Ishikawa (cell line): Measurements from ENCODE around the gene TTC34.

ENCODE experiments used
- EP300 ChIP-seq: IDR thresholded peaks from 2 replicates; pipeline ENCODE4 v1.6.1; 2012; ENCODE audit warnings: borderline replicate concordance
- TCF12 ChIP-seq: IDR thresholded peaks from 2 replicates; pipeline ENCODE4 v1.6.1; 2012; ENCODE audit warnings: low read depth
- TF ChIP-seq, protein P1 (sequence below): IDR thresholded peaks from 2 replicates; pipeline ENCODE4 v1.6.1; 2012

DNA sequence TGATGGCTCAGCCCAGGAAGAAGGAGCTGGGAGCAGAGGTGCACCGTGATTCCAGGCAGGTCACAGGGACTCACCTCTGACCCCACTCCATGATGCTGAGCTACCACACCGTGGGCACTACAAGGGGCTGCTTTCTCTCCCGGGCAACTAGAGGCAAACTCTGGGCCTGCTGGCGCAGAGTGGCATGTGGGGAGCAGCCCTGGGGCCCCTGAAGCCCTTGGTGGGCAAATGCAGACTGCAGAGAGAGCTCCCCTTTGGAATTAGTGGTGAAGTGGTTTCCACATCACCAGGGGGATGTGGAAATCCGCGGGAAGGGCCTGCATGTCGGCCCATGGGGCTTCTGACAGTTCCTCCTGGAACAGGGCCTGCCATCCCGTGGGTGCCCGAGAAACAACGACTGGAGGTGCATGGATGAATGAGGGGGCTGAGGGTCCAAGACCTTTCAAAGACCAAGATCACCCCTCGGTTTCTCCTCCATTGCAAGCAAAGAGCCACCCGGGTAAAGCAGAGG is 156.8 kb downstream of the TTC34 start:
- TF ChIP-seq EP300 (no peak), TCF12 (no peak)
- TF ChIP-seq, protein P1, sequence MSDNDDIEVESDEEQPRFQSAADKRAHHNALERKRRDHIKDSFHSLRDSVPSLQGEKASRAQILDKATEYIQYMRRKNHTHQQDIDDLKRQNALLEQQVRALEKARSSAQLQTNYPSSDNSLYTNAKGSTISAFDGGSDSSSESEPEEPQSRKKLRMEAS = no peak
